Upper lobe of left lung (tissue), 6 donors: ENCODE results near the gene KIF5A. TPM values are rescaled to one million over a fixed set of nuclear protein-coding genes. Genes with fewer than 3 reads are reported as not detected.

Experiments used
- ATAC-seq, 2 donors: fragments of 200-7000 bp; cut with Tn5 transposase; one replicate each; pipeline ENCODE4 v1.9.1; 2022; ENCODE audit warnings: mild to moderate bottlenecking in 2 of 2, moderate library complexity in 2 of 2; ENCODE audit not compliant: low FRiP score in 2 of 2
- DNase-seq, 2 donors: peaks; one replicate each; pipeline ENCODE4 v3.0.0-alpha.2; 2019 to 2020
- H3K27ac ChIP-seq, 4 donors: fragments of 200-600 bp; sonication (generic); one replicate each; pipeline ENCODE4 v1.5.1; 2016 to 2019
- H3K27me3 ChIP-seq, 4 donors: fragments of 200-600 bp; sonication (generic); one replicate each; pipeline ENCODE4 v1.5.1; 2017 to 2019
- H3K36me3 ChIP-seq, 4 donors: fragments of 200-600 bp; sonication (generic); one replicate each; pipeline ENCODE4 v1.5.1; 2016 to 2019
- H3K4me1 ChIP-seq, 4 donors: fragments of 200-600 bp; sonication (generic); one replicate each; pipeline ENCODE4 v1.5.1; 2018 to 2019
- H3K4me3 ChIP-seq, 4 donors: fragments of 200-600 bp; sonication (generic); one replicate each; pipeline ENCODE4 v1.5.1; 2017 to 2019; ENCODE audit warnings: mild to moderate bottlenecking in 2 of 4, moderate library complexity in 1 of 4
- H3K9me3 ChIP-seq, 4 donors: fragments of 200-600 bp; sonication (generic); one replicate each; pipeline ENCODE4 v1.5.1; 2018 to 2019
- EP300 ChIP-seq, 4 donors: sonication (generic); formaldehyde crosslinking; IDR thresholded peaks; one replicate each; pipeline ENCODE4 v1.5.1; 2017; ENCODE audit warnings: antibody characterized with exemption in 4 of 4, control low read depth in 2 of 4
- POLR2A ChIP-seq, 4 donors: fragments of 450-650 bp; IDR thresholded peaks; one replicate each; pipeline ENCODE4 v1.5.1; 2016 to 2017; ENCODE audit warnings: antibody characterized with exemption in 4 of 4, mild to moderate bottlenecking in 2 of 4
- POLR2AphosphoS5 ChIP-seq, 2 donors: sonication (generic); formaldehyde crosslinking; IDR thresholded peaks; one replicate each; pipeline ENCODE4 v1.5.1; 2017; ENCODE audit warnings: antibody characterized with exemption in 2 of 2
- WGBS, 2 donors: methylation state at CpG; one replicate each; pipeline ENCODE4 v1.1.5; 2017 to 2018; 5-methylcytosine and 5-hydroxymethylcytosine counted together
- total RNA-seq, 6 donors: library from RNA; depleted of rRNA in 4 of 6; stranded (reverse); fragments of >200 nt in 4 of 6; gene quantifications; one replicate each; pipeline versions ENCODE4 v1.1.0 to v1.2.1, GENCODE V29; 2016 to 2021
- TF ChIP-seq, protein P1 (sequence below), 6 experiments: fragments of 450-650 bp in 4 of 6; fragments of 200-600 bp in 2 of 6; sonication (generic) in 2 of 6; IDR thresholded peaks; one replicate each; pipeline ENCODE4 v1.5.1; 2016 to 2019; ENCODE audit warnings: antibody characterized with exemption in 6 of 6
- donor health status: DM: no; HTN: no; CAD: no; lungs with moderate emphysema.
- donor health status: DM: no; HTN: yes; CAD: no; lungs with severe emphysema.

Gene KIF5A
- total RNA-seq, 6 donors from 2014 or later, result 0.06 to 0.39 (median 0.20) TPM; not detected in 1

- WGBS, 2 donors, result 89 to 92% methylated on average over 8 of the region's 8 CpGs
- DNase-seq (no peak), ATAC-seq (no peak)
- TF ChIP-seq POLR2AphosphoS5 (IDR thresholded peaks at IDR 0.05) (no peak), EP300 (IDR thresholded peaks at IDR 0.05) (no peak), POLR2A (IDR thresholded peaks at IDR 0.05) (no peak)
- TF ChIP-seq, protein P1, sequence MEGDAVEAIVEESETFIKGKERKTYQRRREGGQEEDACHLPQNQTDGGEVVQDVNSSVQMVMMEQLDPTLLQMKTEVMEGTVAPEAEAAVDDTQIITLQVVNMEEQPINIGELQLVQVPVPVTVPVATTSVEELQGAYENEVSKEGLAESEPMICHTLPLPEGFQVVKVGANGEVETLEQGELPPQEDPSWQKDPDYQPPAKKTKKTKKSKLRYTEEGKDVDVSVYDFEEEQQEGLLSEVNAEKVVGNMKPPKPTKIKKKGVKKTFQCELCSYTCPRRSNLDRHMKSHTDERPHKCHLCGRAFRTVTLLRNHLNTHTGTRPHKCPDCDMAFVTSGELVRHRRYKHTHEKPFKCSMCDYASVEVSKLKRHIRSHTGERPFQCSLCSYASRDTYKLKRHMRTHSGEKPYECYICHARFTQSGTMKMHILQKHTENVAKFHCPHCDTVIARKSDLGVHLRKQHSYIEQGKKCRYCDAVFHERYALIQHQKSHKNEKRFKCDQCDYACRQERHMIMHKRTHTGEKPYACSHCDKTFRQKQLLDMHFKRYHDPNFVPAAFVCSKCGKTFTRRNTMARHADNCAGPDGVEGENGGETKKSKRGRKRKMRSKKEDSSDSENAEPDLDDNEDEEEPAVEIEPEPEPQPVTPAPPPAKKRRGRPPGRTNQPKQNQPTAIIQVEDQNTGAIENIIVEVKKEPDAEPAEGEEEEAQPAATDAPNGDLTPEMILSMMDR (IDR thresholded peaks at IDR 0.05), result no peak
- no peak overlapping the region for H3K27ac ChIP-seq
- no peak overlapping the region for H3K4me3 ChIP-seq
- H3K9me3 ChIP-seq, result no peaks in the 10 kb centered on the region
- peaks cover 0 to 5% (median 0%) of the 10 kb centered on the region in 4 donors for H3K4me1 ChIP-seq
- H3K36me3 ChIP-seq, result no peaks in the 10 kb centered on the region
- no peaks in the 10 kb centered on the region for H3K27me3 ChIP-seq
These were observed 30.0 kb downstream of the KIF5A start for GRCh38 chr12:57579677-57580465.

- Histone ChIP-seq H3K9me3 (no peaks in the 10 kb centered on the region), H3K36me3 (no peaks in the 10 kb centered on the region), H3K4me3 (no peak overlapping the region), H3K4me1 (peaks cover 0 to 5% (median 0%) of the 10 kb centered on the region in 4 donors), H3K27me3 (no peaks in the 10 kb centered on the region), H3K27ac (no peak overlapping the region)
- 94 to 95% methylated on average over 4 of the region's 4 CpGs for WGBS, 2 donors
- ATAC-seq (no peak), DNase-seq (no peak)
- TF ChIP-seq EP300 (IDR thresholded peaks at IDR 0.05), result no peak
- TF ChIP-seq POLR2A (IDR thresholded peaks at IDR 0.05), result no peak
- TF ChIP-seq, protein P1 (IDR thresholded peaks at IDR 0.05), result no peak
- TF ChIP-seq POLR2AphosphoS5 (IDR thresholded peaks at IDR 0.05), result no peak
These were observed 30.6 kb downstream of the KIF5A start for GRCh38 chr12:57580466-57580795.

DNA sequence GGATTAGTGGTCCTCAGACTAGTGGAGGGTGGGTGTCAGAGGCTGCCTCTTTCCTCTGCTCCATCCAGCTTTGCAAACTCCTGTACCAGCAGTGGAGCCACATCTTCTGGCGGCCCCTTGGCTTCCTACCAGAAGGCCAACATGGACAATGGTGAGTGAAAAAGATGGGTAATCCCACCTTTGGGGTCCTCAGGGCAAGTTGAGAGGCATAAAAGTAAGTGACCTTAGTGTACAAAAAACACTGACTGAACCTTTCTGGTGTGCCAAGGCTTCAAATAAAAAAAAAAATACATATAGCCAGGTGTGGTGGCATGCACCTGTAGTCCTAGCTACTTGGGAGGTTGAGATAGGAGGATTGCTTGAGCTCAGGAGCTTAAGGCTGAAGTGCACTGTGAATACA is 32.0 kb downstream of the KIF5A start:
- TF ChIP-seq POLR2AphosphoS5 (IDR thresholded peaks at IDR 0.05) (no peak), POLR2A (IDR thresholded peaks at IDR 0.05) (no peak), EP300 (IDR thresholded peaks at IDR 0.05) (no peak)
- TF ChIP-seq, protein P1 (IDR thresholded peaks at IDR 0.05), result no peak
- 100% methylated on average over 1 of the region's 1 CpG for WGBS, 2 donors
- DNase-seq (no peak), ATAC-seq (no peak)
- H3K9me3 ChIP-seq, result no peaks in the 10 kb centered on the region
- no peak overlapping the region for H3K27ac ChIP-seq
- H3K4me1 ChIP-seq, result peaks cover 0 to 5% (median 0%) of the 10 kb centered on the region in 4 donors
- no peak overlapping the region for H3K4me3 ChIP-seq
- no peaks in the 10 kb centered on the region for H3K36me3 ChIP-seq
- H3K27me3 ChIP-seq, result no peaks in the 10 kb centered on the region

DNA sequence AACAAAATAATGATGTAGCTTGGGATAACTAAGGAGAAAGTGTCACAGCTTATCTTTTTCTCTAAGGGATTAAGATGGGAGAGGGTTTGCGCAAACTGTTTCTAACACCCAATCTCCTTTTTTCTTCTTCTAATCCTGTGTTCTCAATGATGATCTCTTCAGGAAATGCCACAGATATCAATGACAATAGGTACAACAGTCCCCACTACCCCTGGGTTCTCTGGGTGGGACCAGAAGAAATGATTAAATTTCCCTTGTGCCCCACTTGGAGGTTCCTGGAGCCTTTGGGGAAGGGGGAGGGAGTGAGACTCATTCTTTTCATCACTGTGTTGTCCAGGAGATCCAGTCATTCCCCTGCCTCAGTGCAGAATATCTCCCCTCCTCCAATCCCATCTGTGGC is 32.6 kb downstream of the KIF5A start:
- 100% methylated on average over 1 of the region's 1 CpG for WGBS, 2 donors
- TF ChIP-seq EP300 (IDR thresholded peaks at IDR 0.05) (no peak), POLR2A (IDR thresholded peaks at IDR 0.05) (no peak), POLR2AphosphoS5 (IDR thresholded peaks at IDR 0.05) (no peak)
- TF ChIP-seq, protein P1 (IDR thresholded peaks at IDR 0.05), result no peak
- Histone ChIP-seq H3K9me3 (no peaks in the 10 kb centered on the region), H3K27ac (no peak overlapping the region), H3K36me3 (no peaks in the 10 kb centered on the region), H3K4me1 (peaks cover 0 to 5% (median 0%) of the 10 kb centered on the region in 4 donors), H3K4me3 (no peak overlapping the region), H3K27me3 (no peaks in the 10 kb centered on the region)
- no peak for DNase-seq
- no peak for ATAC-seq
